Measurements from ENCODE around the gene CENATAC.
"Not testable (repeated sequence)": the region's sequence is repeated elsewhere in the genome, so short reads cannot be mapped to it uniquely, and the experiment has no call there.

Gene CENATAC

DNA sequence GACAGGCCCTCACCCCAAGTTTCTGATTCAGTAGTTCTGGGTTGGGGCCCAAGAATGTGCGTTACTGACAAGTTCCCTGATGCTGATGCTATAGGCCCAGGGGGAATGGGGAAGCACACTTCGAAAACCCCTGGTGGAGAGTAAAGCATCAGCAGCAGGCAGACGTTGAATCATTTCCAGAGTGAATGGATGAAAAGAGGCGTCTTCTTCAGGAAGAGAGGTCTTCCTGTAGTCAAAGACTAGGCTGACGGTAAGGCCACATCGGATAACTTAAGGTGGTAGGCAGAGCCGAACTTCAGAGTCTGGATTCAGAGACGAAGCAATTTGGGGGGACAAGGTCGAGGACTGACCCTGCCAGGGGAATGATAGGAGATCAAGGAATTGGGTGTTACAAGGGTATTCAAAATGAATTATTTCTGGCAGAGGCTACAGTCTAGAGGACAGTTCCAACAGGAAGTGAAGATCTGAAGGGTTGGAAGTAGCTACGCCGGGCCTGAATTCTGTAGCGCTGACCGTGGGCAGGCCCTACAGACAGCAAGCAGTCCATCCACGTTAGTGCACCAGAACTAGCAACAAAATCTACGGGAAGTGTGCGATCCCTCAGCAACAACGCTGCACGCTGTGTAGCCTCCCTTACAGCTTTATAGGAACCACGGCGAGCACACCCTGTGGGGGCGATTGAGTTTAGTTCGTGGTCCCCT, 862 bp upstream of the CENATAC start:
- no peak for DNase-seq

DNA sequence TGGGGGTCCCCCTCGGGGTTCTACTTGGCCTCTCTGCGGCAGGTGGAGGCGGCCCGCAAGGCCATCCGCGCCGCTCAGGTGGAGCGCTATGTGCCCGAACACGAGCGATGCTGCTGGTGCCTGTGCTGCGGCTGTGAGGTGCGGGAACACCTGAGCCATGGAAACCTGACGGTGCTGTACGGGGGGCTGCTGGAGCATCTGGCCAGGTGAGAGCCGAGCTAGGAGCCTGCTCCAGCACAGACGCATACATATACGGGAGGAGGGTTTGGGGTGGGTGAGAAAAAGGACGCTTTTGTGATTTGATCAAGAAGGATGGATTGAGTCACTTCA, 415 bp downstream of the CENATAC start:
- DNase-seq, result no peak

DNA sequence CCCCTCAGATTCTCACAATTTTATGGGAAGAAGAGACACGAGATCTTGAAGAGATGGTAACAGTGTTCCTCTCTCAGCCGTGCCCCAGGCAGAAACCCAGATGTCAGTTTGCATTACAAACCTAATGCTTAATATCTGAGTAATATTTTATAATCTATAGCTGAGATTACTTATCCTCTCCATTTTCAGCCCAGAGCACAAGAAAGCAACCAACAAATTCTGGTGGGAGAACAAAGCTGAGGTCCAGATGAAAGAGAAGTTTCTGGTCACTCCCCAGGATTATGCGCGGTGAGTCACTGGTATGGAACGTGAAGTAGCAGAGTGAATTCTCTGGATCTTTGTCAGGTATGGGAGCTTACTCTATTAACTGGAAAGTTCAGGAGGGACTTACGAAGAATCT, 884 bp downstream of the CENATAC start:
- no peak for DNase-seq

DNA sequence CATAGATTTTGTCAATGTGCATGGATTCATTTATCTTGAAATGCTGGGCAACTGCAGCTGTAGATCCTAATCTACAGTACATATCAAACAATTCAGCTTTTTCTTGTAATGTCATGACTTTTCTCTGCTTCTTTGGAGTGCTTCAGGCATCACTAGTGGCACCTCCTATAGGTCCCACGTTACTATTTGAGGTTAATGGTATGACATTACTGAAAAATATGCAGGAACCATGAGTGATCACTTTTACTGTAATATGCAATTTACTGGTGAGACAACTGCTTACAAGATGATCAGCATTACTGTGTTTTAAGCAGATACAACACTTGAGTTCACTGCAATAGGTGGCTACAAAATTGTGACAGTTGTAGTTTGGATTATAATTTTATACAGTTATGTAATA, 3.0 kb downstream of the CENATAC start:
- DNase-seq, result no peak

DNA sequence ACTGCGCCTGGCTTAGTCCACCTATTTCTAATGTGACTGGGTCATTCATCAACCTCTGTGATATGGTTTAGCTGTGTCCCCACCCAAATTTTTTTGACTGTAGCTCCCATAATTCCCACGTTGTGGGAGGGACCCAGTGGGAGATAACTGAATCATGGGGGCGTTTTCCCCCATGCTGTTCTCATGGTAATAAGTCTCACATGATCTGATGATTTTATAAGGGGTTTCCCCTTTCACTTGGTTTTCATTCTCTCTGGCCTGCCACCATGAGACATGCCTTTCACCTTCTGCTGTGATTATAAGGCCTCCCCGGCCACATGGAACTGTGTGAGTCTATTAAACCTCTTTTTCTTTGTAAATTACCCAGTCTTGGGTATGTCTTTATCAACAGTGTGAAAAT, 8.7 kb downstream of the CENATAC start:
- no peak for DNase-seq

DNA sequence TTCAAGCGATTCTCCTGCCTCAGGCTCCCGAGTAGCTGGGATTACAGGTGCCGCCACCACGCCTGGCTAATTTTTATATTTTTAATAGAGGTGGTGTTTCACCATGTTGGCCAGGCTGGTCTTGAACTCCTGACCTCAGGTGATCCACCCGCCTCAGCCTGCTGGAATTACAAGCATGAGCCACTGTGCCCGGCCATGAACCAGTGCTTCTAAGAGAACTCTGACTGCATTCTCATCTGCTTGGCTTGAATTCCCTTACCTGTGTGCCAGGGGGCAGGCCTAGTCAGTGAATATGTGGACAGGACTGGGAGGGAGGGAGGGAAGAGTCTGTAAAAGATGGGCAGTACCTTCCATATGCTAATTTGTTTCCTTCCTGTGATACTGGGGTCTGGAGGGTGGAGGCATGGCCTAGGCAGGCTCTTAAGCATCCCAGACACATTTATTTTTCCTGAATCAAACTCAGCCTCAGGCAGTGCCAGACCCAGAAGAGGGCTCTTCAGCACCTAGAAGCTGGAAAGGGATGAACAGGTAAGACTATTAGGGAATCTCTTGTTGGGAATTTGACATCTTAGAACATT, 13.6 kb downstream of the CENATAC start:
- no peak for DNase-seq

DNA sequence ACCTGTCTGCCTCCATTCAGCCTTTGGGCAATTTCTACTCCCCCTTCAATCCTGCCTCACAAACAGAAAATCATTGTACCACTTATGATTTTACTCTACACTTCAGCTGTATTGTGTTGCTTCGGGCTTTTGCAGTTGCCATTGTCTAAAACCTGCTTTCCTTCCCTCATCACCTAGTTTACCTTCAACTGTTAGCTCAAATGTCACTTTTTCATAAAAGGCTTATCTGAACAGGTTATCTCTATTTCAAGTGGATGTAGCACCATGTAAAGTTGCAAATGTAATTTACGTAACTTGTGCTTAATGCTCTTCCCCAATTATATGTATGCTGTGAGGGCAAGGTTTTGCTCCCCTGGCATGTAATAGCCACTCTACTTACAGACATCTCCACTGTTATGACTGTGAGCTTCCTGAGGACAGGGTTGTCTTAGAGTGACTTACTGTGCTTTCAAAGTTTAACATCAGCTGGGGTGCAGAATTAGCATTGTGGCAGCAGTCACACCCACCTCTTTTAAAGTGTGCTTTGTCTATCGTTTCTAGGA, 14.8 kb downstream of the CENATAC start:
- DNase-seq, result no peak

DNA sequence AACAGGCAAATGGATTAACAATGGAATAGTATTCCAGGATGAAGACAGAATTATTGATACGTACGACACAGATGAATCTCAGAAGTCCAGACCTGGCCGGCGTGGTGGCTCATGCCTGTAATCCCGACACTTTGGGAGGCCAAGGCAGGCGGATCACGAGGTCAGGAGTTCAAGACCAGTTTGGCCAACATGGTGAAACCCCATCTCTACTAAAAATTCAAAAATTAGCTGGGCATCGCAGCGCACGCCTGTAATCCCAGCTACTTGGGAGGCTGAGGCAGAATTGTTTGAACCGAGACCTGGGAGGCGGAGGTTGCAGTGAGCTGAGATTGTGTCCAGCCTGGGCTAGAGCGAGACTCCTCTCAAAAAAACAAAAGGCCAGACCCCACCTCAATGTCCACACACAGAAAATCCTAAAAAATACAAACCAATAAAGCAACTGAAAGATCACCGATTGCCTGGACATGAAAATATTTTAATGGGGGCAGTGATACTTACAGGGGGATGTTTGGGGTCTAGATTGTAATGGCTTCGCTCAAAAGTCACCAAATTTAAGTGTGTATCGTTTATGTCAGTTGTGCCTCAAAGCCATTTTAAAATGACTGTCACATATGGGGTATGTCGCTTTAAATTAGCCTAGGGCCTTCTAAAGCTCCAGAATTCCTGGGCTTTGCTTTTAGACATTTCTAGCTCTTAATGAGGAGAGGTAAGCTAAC, 16.4 kb downstream of the CENATAC start:
- DNase-seq, result no peak

DNA sequence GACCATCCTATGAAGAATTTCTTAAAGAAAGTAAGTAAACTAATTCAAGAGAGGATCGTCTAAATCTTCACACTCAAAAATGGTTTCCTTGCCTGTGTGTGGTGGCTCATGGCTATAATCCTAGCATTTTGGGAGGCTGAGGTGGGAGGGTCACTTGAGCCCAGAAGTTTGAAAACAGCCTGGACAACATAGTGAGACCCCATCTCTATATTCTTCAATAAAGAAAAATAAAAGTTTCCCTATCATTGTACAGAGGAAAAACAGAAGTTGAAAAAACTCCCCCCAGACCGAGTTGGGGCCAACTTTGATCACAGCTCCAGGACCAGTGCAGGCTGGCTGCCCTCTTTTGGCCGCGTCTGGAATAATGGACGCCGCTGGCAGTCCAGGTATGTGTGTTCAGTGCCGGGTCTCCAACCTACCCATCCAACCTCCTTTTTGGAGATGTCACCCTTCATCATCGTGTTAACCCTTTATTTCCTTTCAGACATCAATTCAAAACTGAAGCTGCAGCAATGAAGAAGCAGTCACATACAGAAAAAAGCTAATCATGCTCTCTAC, 17.2 kb downstream of the CENATAC start:
- DNase-seq, result no peak

DNA sequence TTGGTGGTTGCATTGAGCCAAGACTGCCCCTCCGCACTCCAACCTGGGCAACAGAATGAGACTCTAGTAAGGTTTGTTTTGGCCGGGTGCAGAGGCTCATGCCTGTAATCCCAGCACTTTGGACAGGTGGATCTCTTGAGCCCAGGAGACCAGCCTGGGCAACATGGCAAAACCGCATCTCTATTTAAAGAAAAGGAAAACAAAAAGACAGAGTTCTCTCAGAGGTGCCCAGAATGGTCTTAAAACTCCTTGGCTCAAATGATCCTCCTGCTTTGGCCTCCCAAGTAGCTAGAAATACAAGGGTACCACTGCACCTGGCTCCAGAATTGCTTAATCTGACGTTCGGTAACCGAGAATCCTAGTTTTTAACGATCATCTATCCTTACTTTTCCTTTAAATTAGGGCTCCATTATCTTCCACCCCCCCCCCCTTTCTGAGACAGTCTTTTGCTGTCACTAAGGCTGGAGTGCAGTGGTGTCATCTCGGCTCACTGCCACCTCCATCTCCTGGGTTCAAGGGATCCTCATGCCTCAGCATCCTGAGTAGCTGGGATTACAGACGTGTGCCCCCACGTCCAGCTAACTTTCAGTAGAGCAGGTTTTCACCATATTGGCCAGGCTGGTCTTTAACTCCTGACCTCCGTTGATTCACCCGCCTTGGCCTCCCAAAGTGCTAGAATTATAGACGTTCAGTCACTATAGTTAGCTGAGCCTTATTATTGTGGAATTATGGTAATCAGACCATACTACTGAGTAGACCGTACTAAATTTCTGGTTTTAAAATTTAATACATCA, 18.5 kb downstream of the CENATAC start:
- DNase-seq, result no peak

DNA sequence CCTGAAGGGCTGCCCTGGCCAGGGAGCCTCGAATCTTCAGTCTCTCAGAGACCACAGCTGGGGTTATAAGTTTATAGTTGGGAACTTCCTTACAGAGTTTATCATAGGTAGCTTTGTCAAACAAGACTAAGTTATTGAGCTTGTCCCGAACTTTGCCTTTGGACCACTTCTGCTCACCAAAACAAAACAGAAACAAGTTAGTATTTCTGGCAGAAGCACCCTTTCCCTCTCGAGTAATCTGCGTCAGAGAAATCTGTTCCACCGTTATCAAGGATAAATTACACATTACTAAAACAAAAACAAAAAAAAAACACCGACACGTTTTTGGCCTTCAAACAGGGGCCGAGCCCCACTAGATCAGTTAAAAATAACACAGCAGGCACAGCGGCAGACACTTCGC, 19.4 kb downstream of the CENATAC start:
- DNase-seq, result not testable (repeated sequence)

DNA sequence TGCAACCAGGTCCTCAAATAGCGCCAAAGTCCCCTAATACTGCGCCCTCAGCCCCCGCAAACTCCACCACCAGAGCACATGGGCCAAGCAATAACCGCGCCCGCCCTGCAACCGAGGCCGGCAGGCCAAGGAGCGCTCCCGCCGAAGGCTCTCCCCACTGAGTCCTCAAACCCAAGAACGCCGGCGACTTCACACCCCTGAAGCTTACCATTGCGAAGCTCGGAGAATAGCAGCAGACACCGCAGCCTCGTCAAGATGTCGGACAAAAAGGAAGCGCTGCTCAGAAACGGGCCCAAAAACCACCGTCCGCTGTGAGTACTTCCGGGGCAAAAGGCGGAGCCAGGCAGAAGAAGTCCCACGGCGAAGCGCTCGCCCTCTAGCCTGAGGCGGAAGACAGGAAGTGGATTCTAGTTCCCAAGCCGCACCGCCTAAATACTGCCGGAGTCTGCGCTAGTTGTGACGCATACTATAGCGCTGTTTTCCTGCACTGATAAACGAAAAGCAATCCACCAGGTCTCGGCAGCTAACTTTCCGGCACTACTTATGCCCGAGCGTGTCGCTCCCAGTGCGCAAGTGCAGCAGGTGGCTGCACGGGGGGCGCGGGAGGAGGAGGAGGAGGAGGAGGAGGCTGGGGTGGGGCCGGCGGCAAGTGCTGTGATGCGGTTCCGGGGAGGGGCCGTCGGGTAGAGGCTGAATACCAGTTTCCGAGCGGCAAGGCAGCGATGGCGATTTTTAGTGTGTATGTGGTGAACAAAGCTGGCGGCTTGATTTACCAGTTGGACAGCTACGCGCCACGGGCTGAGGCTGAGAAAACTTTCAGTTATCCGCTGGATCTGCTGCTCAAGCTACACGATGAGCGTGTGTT, 20.4 kb downstream of the CENATAC start, which contains the start of the genes RPS25 and TRAPPC4:
Gene RPS25, minus strand, starts transcription at position 270 of the 865 bp plus-strand sequence. Its CDS starts 59 bp downstream, at position 211.
Gene TRAPPC4, plus strand, starts transcription at position 693 of the 865 bp plus-strand sequence. Its CDS starts 30 bp downstream, at position 723.
- DNase-seq, result peak; percentile 93

DNA sequence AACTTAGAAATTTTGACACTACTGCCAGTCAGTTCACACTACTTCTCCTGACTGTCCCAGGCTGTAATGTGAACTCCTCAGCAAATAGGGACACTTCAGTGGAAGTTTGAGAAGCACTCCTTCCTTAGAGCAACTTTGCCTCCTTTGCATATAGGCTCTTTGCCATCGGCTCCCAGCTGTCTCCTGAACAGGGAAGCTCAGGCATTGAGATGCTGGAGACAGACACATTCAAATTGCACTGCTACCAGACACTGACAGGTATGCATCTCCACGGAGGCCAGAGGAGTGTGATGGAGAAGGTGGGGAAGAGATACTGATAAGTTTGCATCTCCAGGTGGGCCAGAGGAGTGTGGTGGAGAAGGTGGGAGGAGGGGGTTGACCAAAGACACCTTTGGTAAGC, 22.1 kb downstream of the CENATAC start:
- no peak for DNase-seq

DNA sequence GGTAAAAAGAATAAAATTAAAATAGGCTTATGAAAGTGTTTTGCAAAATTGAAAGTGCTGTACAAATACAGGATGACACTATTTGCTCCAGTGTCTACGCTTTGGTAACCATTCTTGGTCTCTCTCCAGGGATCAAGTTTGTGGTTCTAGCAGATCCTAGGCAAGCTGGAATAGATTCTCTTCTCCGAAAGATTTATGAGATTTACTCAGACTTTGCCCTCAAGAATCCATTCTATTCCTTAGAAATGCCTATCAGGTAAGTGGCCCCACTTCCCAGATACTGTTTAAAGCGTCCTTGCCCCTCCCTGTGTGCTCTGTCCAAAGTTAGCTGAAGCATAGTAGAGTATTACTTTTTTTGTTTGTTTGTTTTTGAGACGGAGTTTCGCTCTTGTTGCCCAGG, 23.7 kb downstream of the CENATAC start:
- DNase-seq, result no peak

DNA sequence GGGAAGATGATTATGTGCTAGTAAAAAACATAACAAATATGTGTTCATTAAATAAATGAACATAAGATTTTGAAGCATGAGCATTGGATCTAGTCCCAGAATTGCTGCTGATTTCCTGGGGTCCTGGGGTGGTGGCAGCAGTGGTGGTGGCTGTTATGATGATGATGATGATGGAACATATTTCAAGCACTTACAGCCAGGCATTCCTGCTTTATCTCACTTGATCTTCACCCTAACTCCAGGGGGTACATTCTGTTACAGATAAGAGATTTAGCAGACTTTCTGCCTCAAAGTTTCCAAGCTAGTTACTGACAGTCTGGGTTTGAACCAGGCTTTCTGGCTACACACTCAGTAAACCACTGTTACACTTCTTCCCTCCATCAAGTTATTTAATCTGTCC, 25.8 kb downstream of the CENATAC start:
- DNase-seq, result no peak

DNA sequence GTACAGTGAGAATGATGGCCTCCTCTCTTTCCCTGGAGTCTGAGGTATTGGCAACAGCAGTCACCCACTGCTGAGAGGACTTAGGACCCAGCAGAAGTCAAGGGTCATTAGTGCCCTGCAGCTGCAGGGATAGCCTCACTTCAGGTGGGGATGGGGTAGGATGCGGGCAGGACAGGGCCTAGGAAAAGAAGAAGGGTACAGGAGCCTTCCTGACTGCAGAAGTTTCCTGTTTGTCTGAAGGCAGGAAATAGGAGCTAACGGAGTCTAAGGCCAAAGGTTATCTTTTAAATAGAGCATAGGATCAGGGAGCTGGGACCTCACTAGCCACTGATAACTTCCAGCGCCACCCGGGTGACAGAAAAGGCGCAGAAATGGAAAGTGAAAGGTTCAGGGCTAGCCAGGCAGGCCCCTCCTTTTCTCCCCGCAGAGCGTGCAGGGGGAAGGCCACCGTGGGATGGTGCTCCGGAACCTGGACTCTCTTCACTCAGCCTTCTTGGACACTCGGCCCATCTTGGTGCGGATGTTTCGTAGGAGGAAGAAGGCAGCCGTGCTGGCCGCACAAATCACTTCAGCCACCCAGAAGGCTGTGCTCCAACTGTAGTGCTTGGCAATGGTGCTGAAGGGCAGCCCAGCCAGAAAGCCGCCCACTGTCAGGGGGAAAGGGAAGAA, 26.6 kb downstream of the CENATAC start:
- no peak for DNase-seq

DNA sequence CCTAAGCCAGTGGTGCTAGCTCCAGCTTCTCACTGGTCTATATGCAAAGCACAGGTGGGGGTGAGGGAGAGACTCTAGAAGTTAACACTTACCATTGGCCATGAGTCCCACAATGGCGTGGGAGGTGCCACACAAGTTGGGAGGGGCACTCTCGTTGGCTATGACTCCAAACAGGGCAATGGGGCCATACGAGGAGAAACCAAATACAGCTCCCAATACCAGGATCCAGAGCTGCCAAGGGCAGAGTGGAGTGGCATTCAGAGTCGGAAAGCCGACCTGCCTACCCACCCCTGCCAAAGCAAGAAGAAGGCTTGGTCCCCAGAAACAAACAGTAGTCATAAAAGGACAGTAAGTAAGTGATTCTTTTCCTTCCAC, 27.1 kb downstream of the CENATAC start:
- no peak for DNase-seq

DNA sequence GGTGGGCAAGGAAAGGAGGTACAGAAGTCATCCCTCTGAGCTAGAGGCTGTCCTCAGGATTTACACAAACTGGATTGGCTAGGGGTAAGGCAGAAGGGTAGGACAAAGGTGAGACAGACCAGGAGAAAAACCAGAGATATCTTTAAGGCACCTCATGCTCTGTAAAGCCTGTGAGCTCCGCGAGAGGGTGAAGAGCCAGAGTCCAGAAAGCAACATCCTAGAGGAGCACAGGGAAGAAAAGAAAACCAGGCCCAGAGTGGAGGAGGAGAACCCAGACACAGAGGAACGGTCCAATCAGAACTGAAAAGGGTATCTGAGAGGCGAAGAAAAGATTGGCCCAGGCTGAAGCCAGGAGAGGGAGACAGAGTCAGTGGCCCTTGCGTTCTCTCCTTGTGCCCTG, 27.6 kb downstream of the CENATAC start:
- DNase-seq, result no peak

DNA sequence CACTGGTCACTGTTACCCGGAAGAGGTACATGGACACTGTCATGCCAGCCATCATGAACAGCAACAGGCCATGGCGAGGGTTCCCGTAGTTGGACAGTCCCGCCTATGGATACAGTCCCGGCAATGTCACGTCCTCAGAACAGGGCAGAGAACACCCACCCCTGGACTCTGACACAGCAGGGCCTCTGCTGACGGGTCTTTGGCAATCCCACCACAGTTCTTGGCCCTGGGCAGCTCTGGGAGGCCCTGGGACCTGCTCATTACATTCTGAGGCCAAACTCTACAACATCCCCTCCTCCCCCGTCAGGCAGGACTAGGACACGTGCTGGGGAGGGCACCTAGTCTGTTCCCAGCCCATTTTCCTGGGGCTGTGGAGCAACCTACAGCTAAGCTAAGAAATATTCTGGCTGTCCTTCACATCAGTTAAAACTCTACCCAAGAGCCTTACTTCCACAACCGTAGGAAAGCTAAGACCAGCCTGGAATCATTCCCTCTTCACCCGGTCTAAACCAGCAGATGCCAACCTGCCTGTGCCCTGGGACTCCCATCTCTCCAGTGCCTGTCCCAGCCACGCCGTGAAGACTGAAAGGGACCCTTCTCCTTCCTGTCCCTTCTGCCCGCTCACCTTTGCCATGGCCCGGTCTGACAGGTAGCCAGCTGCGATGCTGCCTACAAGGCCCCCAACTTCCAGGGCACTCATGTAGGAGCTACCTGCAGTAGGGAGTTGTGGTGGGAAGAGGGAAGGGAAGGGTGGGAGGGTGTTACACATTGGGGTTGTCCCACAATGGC, 28.2 kb downstream of the CENATAC start:
- no peak for DNase-seq

DNA sequence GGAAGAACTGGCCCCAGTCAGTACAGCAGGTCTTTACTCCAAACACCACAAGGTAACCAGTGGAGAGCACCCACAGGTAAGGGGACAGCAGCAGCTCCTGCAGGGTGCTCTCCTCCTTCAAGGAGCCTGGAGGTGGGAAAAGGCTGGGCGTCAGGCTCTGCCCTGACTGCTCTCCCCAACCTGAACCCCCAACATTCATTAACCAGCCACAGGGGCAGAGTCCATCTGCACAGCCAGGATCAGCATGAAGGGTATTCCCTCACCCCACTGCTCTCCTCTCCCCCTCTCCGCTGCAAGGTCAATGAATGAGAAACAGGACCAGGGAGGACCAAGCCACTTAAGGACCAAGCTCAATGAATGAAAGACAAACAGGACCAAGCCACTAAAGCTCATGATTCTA, 29.0 kb downstream of the CENATAC start:
- DNase-seq, result no peak
